ENCODE results near the gene MOK.

MOK gene

GRCh38 chr14:102288139-102288538 is 16.8 kb downstream of the MOK start:
- no peak overlapping the region for H3K9ac ChIP-seq
- no peaks in the 10 kb centered on the region for H3K27me3 ChIP-seq (ENCODE audit: insufficient read depth, low read depth)
- H3K4me3 ChIP-seq (IDR thresholded peaks at IDR 0.05; ENCODE audit: insufficient read depth, low read depth, low read length) = no peak overlapping the region
- no peak overlapping the region for H2AFZ ChIP-seq (ENCODE audit: low read depth)
- H3K36me3 ChIP-seq (ENCODE audit: insufficient read depth) = no peaks in the 10 kb centered on the region
- no peak for TF ChIP-seq CTCF (conservative IDR thresholded peaks at IDR 0.05; ENCODE audit: low read depth, low read length)
- H3K27ac ChIP-seq = no peak overlapping the region
- H3K4me2 ChIP-seq = no peak overlapping the region
- no peaks in the 10 kb centered on the region for H3K79me2 ChIP-seq (ENCODE audit: insufficient read depth, low read depth)
- H3K4me1 ChIP-seq (ENCODE audit: low read depth, poor library complexity, severe bottlenecking) = no peaks in the 10 kb centered on the region
- H4K20me1 ChIP-seq (ENCODE audit: insufficient read depth) = no peaks in the 10 kb centered on the region

- Histone ChIP-seq H3K79me2 (ENCODE audit: insufficient read depth, low read depth) (no peaks in the 10 kb centered on the region), H3K4me3 (IDR thresholded peaks at IDR 0.05; ENCODE audit: insufficient read depth, low read depth, low read length) (no peak overlapping the region), H3K27me3 (ENCODE audit: insufficient read depth, low read depth) (no peaks in the 10 kb centered on the region), H3K4me1 (ENCODE audit: low read depth, poor library complexity, severe bottlenecking) (no peaks in the 10 kb centered on the region), H3K27ac (no peak overlapping the region), H3K4me2 (no peak overlapping the region), H3K36me3 (ENCODE audit: insufficient read depth) (no peaks in the 10 kb centered on the region), H4K20me1 (ENCODE audit: insufficient read depth) (no peaks in the 10 kb centered on the region), H3K9ac (no peak overlapping the region), H2AFZ (ENCODE audit: low read depth) (no peak overlapping the region)
- TF ChIP-seq CTCF (conservative IDR thresholded peaks at IDR 0.05; ENCODE audit: low read depth, low read length) = no peak
Observed at GRCh38 chr14:102285106-102285505, 19.9 kb downstream of the MOK start.

- H3K27me3 ChIP-seq (ENCODE audit: insufficient read depth, low read depth) = no peaks in the 10 kb centered on the region
- no peak overlapping the region for H3K4me2 ChIP-seq
- no peaks in the 10 kb centered on the region for H3K79me2 ChIP-seq (ENCODE audit: insufficient read depth, low read depth)
- H3K27ac ChIP-seq = no peak overlapping the region
- no peak overlapping the region for H3K9ac ChIP-seq
- no peak overlapping the region for H2AFZ ChIP-seq (ENCODE audit: low read depth)
- no peaks in the 10 kb centered on the region for H4K20me1 ChIP-seq (ENCODE audit: insufficient read depth)
- H3K36me3 ChIP-seq (ENCODE audit: insufficient read depth) = no peaks in the 10 kb centered on the region
- H3K4me3 ChIP-seq (IDR thresholded peaks at IDR 0.05; ENCODE audit: insufficient read depth, low read depth, low read length) = no peak overlapping the region
- TF ChIP-seq CTCF (conservative IDR thresholded peaks at IDR 0.05; ENCODE audit: low read depth, low read length) = no peak
- no peaks in the 10 kb centered on the region for H3K4me1 ChIP-seq (ENCODE audit: low read depth, poor library complexity, severe bottlenecking)
Observed at GRCh38 chr14:102283631-102284129, 21.3 kb downstream of the MOK start.

GRCh38 chr14:102282751-102283465 is 22.1 kb downstream of the MOK start:
- Histone ChIP-seq H4K20me1 (ENCODE audit: insufficient read depth) (no peaks in the 10 kb centered on the region), H3K36me3 (ENCODE audit: insufficient read depth) (no peaks in the 10 kb centered on the region), H3K4me1 (ENCODE audit: low read depth, poor library complexity, severe bottlenecking) (no peaks in the 10 kb centered on the region), H3K79me2 (ENCODE audit: insufficient read depth, low read depth) (no peaks in the 10 kb centered on the region), H3K27ac (no peak overlapping the region), H3K4me3 (IDR thresholded peaks at IDR 0.05; ENCODE audit: insufficient read depth, low read depth, low read length) (no peak overlapping the region), H3K9ac (no peak overlapping the region), H2AFZ (ENCODE audit: low read depth) (no peak overlapping the region), H3K27me3 (ENCODE audit: insufficient read depth, low read depth) (no peaks in the 10 kb centered on the region), H3K4me2 (no peak overlapping the region)
- no peak for TF ChIP-seq CTCF (conservative IDR thresholded peaks at IDR 0.05; ENCODE audit: low read depth, low read length)

All from KMS-11 (cell line).